GM04503 (cell line): Measurements from ENCODE around the gene SURF4.
"Not testable (repeated sequence)": the region's sequence is repeated elsewhere in the genome, so short reads cannot be mapped to it uniquely, and the experiment has no call there.

ENCODE experiments used
- DNase-seq: peaks from one replicate; pipeline ENCODE4 v3.0.0-alpha.2; 2012; ENCODE audit warnings: low read depth

The SURF4 gene

DNA sequence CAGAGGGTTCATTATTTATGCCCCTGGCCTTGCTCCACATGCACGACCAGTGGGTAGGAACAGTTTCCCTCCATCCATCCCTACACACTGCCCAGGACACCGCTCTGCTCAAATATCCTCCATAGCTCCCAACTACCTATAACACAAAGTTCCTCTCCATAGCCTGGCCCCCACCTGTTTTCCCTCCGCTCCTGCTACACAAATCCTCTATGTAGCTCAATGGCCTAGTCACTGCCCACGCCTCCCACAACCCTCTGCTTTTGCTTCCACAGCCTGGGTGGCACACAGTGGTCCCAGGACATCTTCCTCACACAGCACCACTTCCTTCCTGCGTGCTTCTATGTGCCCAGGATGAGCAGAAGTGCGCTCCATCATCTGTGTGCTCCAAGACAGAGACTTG, 21.5 kb upstream of the SURF4 start:
- no peak for DNase-seq

GRCh38 chr9:133396952-133397351, 21.1 kb upstream of the SURF4 start:
- DNase-seq: no peak

DNA sequence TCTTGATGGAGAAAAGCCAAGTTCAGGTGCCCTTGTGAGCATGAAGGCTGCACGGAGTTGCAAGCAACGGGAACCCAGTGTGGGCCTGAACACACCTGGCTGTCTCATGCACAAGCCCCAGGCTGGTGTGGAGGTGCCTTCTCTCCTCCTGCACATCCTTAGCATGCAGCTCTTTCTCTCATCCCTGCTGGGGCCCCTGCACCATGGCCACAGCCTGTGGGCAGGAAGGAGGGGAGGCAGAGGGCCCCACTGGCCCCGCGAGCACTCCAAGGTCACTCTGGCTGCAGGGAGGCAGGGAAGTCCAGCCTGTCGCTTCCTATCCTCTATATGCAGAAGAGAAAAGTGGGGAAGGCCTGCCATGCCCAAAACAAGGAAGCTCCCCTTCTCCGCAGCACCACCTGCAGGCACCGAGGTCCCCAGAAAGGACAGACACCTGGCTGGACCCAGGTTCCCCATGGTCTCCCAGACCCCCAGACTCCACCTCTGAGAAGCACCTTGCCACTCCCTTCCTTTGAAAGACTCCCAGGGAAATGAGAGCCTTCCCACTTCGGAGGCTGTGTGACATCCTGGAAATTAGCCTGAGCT, 18.9 kb upstream of the SURF4 start:
- DNase-seq: no peak

DNA sequence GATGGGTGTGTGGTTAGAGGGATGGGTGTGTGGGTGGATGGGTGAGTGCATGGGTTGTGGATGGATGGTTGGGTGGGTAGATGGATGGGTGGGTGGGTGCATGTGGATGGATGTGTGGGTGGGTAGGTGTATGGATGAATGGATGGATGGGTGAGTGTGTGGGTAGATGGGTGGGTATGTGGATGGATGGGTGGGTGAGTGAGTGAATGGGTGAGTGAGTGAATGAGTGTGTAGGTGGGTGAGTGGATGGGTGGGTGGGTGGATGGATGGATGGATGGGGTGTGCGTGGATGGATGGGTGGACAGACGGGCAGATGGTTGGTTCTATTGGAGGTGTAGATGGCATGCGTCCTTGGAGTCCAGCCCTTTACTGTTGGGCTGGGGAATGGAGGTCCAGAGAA, 17.5 kb upstream of the SURF4 start:
- DNase-seq: no peak

- DNase-seq: not testable (repeated sequence)
These were observed 16.4 kb upstream of the SURF4 start for GRCh38 chr9:133392308-133392707.

GRCh38 chr9:133391449-133391848, 15.6 kb upstream of the SURF4 start:
- not testable (repeated sequence) for DNase-seq

DNA sequence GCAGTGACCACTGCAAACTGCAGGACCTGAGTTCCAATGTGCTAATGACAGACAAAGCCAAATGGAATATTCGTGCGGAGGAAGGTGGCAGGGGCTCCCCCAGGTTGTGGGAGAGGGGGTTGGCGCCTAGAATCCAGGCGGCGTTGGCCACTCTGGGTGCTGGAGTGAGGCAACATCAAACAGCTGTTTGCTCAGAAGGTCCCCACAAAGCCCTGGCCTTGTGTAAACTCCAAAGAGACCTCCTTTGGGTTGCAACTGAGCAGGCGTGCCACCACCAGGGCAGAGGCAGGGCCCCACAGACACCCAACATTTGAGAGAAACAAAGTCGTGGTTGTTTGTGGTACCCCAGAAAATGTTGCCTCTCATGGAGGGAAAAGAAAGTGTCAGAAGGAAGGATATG, 14.9 kb upstream of the SURF4 start:
- DNase-seq: no peak

GRCh38 chr9:133389562-133389961, 13.7 kb upstream of the SURF4 start:
- no peak for DNase-seq

DNA sequence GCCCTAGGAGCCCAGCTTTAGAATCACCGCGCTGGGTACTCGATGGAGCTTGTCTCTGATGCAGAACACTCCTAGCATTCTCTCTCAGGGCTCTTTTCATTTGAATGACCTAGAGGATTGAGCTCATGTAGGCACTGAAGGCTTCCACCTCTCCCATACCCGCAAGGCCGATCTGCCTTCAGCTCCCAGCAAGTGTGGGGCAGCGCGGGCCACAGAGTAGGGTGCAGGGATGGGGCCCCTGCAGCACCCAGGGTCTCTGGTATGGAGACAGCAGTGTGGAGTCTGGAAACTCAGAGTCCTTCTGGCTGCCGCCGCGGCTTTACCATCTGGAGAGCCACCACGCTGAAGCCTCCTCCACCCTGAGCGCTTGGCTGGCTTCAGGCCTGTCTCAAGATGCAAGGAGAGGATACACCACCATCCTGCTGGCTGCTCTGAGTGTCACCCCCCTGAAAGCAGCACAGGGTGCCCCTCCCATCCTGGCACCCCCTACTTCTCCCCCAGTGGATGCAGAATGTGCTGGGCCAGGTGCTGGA, 13.2 kb upstream of the SURF4 start:
- DNase-seq: no peak

- DNase-seq: no peak
These were observed 11.8 kb upstream of the SURF4 start for GRCh38 chr9:133387680-133388079.

DNA sequence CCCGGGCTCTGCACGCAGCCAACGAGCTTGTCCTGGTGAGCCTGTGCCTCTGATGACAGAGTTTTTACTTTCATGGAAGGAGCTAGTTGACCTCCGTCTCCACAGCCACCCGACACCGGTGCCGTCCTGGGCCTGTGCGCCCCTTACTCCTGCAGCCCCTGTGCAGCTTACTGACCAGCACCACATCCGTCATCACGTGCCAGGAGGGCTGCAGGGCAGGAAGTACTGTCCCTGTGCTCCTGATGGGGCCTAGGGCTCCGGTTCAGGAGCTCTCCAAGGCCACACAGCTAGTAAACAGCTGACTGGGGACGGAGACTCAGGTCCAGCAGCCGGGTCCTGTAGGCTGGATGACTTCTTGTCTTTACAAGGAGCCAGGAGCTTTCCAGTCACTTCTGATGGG, 10.5 kb upstream of the SURF4 start:
- DNase-seq: no peak

DNA sequence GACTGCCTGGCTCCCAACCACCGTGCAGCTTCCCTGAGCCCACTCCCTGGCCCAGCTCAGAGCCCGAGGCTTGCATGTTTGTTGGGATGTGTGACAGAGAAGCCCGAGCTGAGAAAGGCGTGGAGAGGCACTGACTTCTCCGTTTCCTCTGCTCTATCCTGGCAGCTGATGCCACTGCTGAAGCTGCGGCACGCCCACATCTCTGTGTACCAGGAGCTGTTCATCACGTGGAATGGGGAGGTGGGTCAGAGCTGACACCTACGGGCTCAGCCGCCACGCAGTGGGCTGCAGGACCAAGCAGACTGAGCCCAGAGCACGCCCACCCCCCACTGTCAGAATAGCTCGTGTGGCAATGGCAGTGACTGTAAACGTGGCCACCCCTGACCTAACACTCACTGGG, 9.6 kb upstream of the SURF4 start:
- no peak for DNase-seq

DNA sequence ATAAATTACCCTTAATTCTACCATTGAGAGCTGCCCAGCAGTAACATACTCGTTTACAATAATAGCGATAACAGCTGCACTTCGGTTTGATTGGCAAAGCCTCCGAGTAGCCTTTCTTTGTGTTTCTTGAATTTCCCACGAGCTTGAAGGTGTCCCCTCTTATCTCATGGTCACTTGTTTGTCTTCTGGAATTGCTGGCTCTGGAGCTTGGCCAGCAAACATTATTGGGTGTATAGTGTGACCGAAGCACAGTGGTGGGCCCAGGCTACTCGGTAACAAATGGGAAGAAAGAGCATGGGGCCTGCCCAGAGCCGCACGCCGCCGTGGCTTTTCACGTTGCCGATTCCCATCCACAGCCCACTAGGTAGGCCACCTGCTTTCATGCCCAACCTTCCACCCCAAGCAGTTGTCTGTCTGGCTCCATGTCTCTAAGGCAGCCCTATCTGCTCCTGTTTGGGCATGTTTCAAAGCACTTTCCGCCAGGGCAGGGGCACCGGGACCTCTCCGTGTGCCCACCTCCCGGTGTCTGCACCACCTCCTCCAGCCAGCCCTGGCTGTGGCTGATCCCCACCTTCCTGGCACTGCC, 9.0 kb upstream of the SURF4 start:
- DNase-seq: no peak

GRCh38 chr9:133383438-133383837, 7.6 kb upstream of the SURF4 start:
- DNase-seq: no peak

GRCh38 chr9:133382507-133383141, 6.8 kb upstream of the SURF4 start:
- no peak for DNase-seq

- DNase-seq: no peak
These were observed 4.9 kb upstream of the SURF4 start for GRCh38 chr9:133380734-133381133.

DNA sequence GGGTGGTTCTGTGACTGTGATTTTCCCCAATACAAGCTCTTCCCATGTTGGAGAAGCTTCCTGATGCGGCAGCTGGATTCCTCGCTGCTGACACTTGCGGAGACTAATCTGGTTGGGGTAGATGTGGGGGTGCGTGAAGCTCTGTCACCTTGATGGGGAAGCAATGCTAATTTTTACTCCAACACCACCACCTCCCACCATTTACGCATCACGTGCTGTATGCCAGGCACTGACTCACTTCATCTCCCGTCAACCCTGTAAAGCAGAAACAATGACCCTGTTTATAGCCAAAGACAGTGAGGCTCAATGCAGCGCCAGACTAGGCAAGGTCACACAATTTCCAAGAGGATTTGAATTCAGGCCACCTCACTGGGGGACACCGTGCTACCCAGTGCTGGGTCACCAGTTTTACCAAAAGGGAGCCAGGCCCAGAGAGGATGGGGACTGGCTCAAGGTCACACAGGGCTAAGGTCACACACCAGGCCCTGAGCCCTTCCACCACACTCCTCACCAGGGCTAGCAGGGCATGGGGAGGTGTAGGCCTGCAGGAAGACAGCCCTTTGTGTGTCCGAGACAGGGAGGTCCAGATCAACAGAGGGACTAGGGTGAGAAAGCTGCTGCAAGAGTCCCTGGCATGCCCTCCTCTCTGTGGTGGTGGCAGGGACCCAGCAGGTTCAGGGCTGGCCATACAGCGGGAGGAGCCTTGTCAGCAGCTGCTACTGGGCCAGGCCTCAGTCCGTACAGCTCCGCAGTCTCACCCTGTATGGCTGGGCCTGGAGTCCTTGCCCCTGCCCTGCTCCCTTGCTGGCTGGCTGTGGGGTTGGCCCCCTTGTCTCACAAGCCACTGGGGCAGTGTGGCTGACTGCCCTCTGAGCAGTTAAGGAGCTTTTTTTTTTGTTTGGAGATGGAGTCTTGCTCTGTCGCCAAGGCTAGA, 3.6 kb upstream of the SURF4 start:
- no peak for DNase-seq

DNA sequence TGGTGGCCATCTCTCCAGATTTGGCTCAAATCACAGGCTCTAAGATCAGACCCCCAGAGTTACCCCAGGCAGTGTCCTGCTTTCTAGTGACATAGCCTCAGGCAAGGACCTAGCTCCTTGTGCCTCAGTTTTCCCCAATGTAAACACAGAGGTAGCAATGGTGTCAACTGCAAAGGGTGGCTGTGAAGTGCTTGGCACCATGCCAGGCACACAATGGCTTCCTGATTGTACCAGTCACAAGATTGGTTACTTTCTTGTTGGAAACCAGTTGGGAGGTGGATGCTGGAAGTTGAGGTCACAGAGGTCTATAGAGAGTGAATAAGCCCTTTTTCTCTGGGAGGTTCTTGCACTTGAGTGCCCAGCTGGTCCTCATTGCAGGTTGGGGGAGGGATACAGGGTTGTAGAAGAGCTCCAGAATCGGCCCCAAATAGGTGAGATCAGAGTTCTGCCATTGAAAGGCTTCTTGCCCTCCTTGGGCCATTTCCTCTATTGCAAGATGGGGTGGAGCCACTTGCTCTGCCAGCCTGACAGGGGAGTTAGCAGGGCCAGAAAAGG, 2.6 kb upstream of the SURF4 start:
- no peak for DNase-seq

GRCh38 chr9:133377721-133378216, 1.9 kb upstream of the SURF4 start:
- DNase-seq: peak; percentile 64

DNA sequence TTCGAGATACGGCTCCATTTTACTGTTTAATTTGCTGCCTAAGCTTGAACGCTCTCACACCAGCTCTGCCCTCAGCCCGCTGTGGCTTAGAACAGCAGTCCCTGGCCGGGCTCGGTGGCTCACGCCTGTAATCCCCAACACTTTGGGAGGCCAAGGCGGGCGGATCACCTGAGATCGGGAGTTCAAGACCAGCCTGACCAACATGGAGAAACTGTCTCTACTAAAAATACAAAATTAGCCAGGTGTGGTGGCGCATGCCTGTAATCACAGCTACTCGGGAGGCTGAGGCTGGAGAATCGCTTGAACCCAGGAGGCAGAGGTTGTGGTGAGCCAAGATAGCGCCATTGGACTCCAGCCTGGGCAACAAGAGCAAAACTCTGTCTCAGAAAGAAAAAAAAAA, 1.4 kb upstream of the SURF4 start:
- DNase-seq: not testable (repeated sequence)

DNA sequence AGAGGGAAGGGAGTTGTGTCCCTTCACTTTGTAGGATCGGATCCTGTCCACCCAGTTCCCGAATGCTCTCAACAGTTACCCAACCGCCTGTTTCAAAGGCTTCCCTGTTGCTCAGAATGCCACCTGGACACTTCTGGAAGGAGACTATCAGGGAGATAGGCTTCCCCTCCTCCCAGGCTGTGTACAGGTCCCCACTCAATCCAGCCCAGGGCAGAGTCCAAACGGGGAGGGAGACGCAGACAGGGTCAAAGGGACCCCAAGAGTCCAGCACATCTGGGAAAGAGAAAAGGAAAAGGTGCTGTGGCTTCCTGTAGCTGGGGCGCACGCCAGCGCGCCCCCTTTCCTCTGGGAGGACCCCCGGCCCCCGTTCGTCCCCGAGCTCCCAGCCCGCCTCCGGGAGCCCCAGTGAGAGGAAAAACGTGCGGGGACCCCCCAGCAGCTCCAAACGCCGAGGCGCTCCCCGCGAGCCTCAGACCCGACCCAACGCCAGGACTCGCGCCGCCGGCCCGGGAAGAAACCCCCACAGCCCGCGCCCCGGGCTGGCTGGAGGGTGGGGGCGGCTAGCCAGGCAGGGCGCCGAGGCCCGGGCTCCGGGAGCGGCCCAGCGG, 640 bp downstream of the SURF4 start:
- DNase-seq: no peak
